Measurements from ENCODE around the gene TMEM121B.

The TMEM121B gene

GRCh38 chr22:17137861-17138425, 16.8 kb upstream of the TMEM121B start:
- DNase-seq (ENCODE audit: low read depth): no peak

GRCh38 chr22:17137170-17137569, 16.0 kb upstream of the TMEM121B start:
- no peak for DNase-seq (ENCODE audit: low read depth)

- DNase-seq (ENCODE audit: low read depth): no peak
These were observed 14.1 kb upstream of the TMEM121B start for GRCh38 chr22:17135153-17135760.

- no peak for DNase-seq (ENCODE audit: low read depth)
These were observed 12.0 kb upstream of the TMEM121B start for GRCh38 chr22:17133137-17133536.

GRCh38 chr22:17132112-17132511, 11.0 kb upstream of the TMEM121B start:
- no peak for DNase-seq (ENCODE audit: low read depth)

GRCh38 chr22:17131686-17132085, 10.5 kb upstream of the TMEM121B start:
- no peak for DNase-seq (ENCODE audit: low read depth)

- no peak for DNase-seq (ENCODE audit: low read depth)
These were observed 9.0 kb upstream of the TMEM121B start for GRCh38 chr22:17130199-17130598.

- no peak for DNase-seq (ENCODE audit: low read depth)
These were observed 388 bp downstream of the TMEM121B start for GRCh38 chr22:17120711-17121232.

- DNase-seq (ENCODE audit: low read depth): no peak
These were observed 879 bp downstream of the TMEM121B start for GRCh38 chr22:17120281-17120680.

- DNase-seq (ENCODE audit: low read depth): no peak
These were observed 1.5 kb downstream of the TMEM121B start for GRCh38 chr22:17119481-17120202.

GRCh38 chr22:17118342-17118741, 2.8 kb downstream of the TMEM121B start:
- no peak for DNase-seq (ENCODE audit: low read depth)

GRCh38 chr22:17117890-17118289, 3.3 kb downstream of the TMEM121B start:
- no peak for DNase-seq (ENCODE audit: low read depth)

GRCh38 chr22:17117400-17117799, 3.8 kb downstream of the TMEM121B start:
- DNase-seq (ENCODE audit: low read depth): no peak

- DNase-seq (ENCODE audit: low read depth): no peak
These were observed 4.4 kb downstream of the TMEM121B start for GRCh38 chr22:17116572-17117330.

- DNase-seq (ENCODE audit: low read depth): no peak
These were observed 5.1 kb downstream of the TMEM121B start for GRCh38 chr22:17115945-17116565.

- DNase-seq (ENCODE audit: low read depth): no peak
These were observed 5.9 kb downstream of the TMEM121B start for GRCh38 chr22:17115236-17115635.

- DNase-seq (ENCODE audit: low read depth): no peak
These were observed 6.3 kb downstream of the TMEM121B start for GRCh38 chr22:17114898-17115235.

GRCh38 chr22:17114173-17114897, 6.8 kb downstream of the TMEM121B start:
- DNase-seq (ENCODE audit: low read depth): no peak

GRCh38 chr22:17113600-17113999, 7.6 kb downstream of the TMEM121B start:
- DNase-seq (ENCODE audit: low read depth): no peak

GRCh38 chr22:17112491-17113042, 8.6 kb downstream of the TMEM121B start:
- DNase-seq (ENCODE audit: low read depth): no peak

Measured in stromal cell of bone marrow (primary cell).